Left ventricle myocardium superior (tissue), 1 donor: ENCODE measurements around the gene CTXN1. TPM values are rescaled to one million over a fixed set of nuclear protein-coding genes. Genes with fewer than 3 reads are reported as not detected.
"Not testable (repeated sequence)": the region's sequence is repeated elsewhere in the genome, so short reads cannot be mapped to it uniquely, and the experiment has no call there.

Experiments
- ATAC-seq: fragments of 200-7000 bp; cut with Tn5 transposase; one replicate; pipeline ENCODE4 v1.9.1; 2020; ENCODE audit warnings: mild to moderate bottlenecking, moderate library complexity
- DNase-seq: peaks from one replicate; pipeline ENCODE4 v3.0.0-alpha.2; 2020
- intact Hi-C: fragments of 100-400 bp; cut with micrococcal nuclease; formaldehyde crosslinking; loops from one replicate; pipeline ENCODE4 v1.11.0; 2022
- long read RNA-seq: library from polyadenylated mRNA; unstranded; transcript quantifications from one replicate; pipeline ENCODE4 v2.0.0, GENCODE V29; 2021
- total RNA-seq: library from RNA; stranded (reverse); fragmentation: NEBNext Ultra II Directional; extraction: Animal tissue kit (Norgen Biotek cat#: 25700); gene quantifications from one replicate; pipeline ENCODE4 v1.2.1, GENCODE V29; 2021
- donor health status: DM: no; HTN: yes; CAD: no; lungs with severe emphysema.

Gene CTXN1
- total RNA-seq: 0.20 TPM
- long read RNA-seq: 0 reads

DNA sequence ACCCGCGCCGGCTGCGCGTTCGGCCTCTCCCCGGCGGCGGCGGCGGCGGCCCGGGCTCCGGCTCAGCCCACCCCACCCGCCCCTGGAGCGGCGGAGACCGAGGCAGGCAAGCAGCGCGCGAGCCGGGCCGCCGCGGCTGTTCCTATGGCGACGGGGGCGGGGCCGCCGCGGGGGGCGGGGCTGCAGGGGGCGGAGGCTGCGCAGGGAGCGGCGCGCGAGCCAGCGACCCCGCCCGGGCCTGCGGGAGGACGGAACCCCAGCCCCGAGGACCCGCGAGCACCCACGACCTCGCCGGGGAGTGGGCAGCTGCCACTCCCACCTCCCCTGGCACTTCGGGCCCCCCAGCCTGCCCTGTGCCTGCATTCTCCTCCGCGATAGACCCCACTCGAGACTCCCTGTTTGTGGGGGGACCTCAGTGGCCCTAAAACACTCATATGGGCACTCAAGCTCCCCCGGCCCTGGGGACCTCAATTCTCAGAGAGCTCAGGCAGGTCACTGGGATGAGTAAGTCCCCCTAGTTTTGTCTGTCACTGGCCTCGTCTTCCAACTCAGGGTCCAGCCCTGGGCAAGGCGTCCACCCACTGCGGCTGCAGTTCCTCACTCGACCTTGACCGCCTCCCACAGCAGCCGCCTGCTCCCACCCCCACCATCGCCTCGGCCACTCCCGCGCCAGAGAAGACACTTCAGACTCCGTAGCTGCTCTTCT is at the start of gene CTXN1:
Gene CTXN1, minus strand, starts transcription at position 115 of the 706 bp plus-strand sequence. CDS start 597 bp downstream, outside the sequence.
- intact Hi-C loops: no loop called here
- ATAC-seq (peak; percentile 46), DNase-seq (peak; percentile 85)

DNA sequence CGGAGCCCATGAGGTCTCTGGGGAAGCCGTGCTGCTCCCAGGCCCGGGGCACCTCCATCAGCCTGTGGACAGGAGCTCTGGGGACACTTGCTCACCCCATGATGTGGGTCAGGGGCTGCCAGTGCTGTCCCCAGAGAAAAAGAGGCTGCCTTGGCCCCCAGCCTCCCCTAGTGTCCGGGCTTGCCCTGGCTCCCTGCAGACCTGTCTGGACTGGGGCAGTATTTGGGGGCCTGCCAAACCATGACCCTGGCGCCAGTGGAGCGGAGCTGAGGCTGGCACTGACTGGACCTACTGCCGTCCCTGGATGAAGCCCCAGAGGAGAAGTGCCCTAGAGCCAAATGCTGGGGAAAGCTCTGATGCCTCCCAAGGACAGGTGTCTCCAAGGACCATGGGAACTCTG is 49.1 kb upstream of the CTXN1 start:
- DNase-seq: peak; percentile 73
- intact Hi-C loops: no loop called here
- ATAC-seq: peak; percentile 74

DNA sequence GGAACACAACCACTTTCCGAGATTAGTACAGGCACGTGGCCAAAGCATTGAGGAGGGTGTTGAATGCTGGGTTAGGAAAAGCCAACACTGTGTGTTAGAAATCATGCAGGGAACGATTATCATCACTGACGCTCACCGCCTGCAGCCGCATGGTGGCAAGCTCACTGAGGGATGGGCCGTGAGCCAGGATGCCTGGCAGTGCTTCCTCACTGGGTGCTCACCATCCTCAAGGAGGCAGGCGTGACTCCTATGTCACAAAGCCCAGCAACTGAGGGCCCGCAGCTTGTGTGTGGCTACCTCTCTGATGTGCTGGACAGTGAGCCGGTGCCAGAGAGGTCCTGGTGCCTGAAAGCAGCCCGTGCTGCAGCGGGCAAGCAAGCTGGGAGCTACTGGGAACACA is 47.9 kb upstream of the CTXN1 start:
- intact Hi-C loops: no loop called here
- DNase-seq (peak; percentile 88), ATAC-seq (peak; percentile 90)

DNA sequence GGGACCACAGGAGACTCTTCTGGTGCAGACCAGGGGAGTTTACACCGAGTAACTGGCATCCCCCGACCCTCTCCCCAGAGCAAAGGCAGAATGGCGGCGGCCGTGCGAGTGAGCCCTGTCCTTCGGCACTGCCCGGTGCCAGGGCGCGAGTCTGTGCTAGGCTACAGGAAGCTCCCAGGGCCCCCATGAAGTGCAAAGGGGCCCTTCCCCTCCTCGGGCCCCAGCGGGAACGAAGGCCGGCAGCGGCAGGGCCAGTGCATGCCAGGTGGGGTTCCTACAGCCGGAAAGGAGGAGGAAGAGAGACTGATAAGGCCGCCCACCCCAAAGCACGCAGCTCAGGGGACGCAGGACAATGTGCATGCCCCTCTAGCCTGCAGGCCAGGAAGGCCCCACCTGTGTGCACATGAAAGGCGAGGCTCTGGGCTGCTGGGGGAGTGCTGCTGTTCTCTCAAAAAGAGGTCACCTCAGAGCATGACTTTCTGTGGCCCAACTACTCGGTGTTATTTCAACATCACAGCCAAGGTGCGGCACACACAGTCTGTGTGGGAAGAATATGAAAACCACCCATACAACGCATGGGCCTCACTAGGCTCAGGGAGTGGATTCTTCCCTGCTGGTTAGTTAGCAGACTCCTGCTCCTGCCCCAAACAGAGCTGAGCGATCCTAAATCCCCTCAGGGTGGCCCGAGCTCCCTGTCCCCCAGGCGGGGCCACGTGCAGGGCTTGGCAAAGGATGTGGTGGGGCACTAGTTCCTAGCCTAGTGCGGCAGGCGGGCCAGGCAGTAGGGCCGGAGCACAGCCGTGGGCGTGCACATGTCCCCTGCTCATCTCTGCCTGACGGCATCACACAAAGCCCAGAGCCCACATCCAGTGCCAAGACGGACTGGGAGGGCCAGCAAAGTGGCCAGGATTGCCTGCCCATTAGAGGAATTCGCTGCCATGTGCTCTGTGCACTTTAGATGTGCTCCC is 45.9 kb upstream of the CTXN1 start:
- no peak for DNase-seq
- intact Hi-C loops: no loop called here

DNA sequence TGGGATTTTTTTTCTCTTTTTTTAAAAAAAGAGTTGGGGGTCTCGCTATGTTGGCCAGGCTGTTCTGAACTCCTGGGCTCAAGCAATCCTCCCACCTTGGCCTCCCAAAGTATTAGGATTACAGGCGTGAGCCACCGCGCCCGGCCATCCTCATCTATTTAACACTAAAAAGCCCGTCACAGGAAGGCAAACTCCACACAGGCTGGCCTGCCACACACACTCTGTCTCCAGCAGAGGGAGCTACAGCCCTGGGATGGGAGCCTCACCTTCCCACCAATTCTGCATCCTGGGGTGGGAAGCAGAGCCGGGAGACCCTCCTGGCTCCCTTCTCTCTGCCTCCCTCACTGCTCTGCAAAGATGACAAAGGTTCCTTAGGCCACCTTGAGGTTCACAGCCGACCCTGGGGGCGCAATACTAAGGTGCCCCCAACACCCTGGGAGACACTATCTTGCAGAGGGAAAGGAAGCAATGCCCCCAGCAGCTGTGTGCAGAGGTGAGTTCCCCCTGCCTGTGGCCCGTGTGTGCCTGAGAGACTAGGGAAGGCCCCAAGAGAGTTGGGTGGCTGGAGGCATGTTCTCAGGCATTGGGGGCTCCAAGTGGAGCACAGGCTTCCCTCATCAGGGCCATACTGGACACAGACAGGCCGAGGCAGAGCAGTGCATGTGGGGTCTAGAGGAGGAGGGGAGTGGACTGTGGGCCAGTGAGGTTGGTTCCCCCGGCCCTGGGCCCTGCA is 44.9 kb upstream of the CTXN1 start:
- DNase-seq: no peak
- no peak for ATAC-seq
- intact Hi-C loops: no loop called here

More for the DNA sequence above, 45.9 kb upstream of the CTXN1 start:
- ATAC-seq: no peak

DNA sequence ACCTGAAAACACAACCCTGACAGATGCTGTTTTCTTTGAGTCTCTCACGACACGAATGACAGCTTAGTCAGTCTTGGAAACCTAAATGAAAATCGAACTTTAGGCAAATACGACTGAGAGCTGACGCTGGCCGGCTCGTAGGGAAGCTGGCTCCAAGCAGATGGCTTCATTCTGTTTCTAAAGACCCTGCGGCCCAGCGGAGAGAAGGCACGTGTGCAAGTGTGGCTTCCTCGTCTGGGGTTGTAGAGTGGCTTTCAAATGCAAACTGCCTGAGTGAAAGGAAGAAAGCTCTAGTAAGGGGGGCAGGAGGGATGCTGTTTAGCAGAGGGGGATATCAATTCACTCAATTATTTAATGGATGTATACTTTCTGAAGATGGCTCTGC is 43.6 kb upstream of the CTXN1 start:
- DNase-seq (no peak), ATAC-seq (no peak)
- intact Hi-C loops: no loop called here

DNA sequence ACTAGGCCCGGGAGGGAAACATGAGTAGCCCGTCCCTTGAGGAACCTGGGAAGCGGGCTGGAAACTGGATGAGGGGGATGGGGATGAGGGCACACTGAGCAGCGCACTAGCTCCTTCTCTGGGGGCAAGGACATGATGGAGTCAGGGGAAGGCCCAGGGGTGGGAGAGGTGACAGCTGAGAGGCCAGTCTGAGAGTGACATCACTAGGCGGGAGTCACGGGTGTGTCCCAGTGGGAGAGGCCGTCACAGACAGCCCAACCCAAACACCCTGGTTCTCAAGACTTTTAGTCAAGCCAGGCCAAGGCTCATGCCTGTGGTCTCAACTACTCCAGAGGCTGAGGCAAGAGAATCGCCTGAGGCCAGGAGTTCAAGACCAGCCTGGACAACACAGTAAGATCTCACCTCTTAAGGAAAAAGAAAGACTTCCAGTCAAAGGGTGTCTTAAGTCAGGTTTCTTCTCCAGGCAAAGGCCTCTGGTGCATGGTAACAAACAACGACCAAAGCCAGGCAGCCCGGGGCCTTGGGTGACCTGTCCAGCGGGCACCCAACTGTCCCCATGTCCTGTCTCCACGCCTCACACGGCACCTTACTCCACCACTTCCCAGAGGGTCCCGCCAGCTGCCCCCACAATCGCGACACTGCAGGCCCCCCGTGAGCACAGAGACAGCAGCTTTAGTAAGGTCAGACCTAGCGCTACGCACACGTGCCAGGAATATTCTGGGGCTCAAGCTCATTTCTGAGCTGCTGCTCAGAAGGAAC is 43.0 kb upstream of the CTXN1 start:
- intact Hi-C loops: no loop called here
- DNase-seq (no peak), ATAC-seq (no peak)

DNA sequence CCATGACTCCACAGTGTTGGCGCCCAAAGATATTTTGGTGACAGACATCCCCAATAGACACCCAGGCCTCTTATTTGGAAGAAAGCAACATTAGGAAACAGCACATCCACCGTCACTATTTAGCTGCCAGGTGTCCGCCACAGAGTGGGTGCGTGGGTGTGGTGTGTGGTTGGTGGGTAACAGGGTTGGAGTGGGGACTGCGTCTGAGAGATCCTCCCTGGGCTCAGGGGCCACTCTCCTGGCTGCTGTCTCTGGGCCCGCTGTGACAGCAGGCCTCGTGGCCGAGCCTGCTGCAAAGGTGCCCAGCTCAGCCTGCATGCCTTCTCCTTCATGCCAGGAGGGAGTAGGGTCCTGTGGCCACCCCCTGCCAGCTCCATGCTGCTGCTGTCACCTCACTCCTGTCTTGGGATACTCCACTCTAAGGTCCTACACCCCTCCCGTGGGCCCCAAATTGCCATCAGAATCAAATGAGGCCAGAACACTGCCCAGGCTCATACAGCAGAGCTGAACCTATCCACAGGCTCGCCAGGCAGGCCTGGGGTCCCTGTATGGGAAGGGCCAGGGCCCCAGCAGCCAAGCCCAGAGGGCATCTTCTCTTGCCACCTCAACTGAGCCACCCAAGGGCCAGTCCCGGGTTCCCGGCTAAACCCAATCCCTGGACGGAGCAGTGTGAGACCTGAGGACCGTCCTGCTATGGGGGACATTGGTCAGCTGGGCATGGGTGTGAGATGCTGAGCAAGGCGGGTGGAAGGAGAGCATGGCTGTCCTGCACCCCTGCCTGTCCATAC is 42.3 kb upstream of the CTXN1 start:
- DNase-seq (no peak), ATAC-seq (no peak)
- intact Hi-C loops: no loop called here

DNA sequence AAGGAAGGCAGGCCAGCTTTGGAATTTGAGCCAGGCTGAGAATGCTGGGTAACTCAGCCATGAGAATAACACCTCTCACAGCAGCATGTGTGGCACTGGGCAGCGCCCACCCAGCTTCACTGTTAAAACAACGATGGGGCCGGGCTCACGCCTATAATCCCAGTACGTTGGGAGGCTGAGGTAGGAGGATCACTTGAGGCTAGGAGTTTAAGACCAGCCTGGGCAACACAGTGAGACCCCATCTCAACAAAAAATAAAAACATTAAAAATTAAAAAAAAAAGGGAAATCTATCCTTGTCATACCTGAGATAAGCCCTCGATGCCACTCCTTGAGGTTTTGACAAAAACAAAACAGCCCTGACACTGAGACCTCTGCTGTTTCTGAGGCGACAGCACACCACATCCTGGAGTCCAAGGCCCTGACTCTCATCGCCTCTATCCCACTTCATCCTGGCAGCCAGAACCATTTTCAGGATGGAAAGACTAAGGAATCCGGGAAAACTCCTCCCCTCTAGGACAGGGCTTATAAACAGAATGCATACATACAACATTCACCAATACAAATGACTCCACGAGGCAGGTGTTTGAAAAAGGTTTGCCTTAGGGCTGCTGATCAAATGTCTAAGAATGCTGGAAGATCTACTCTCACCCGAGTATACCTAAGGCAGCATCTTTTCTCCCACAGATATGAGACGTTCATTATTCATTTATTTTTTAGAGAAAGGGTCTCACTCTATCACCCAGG is 40.2 kb upstream of the CTXN1 start:
- intact Hi-C loops: no loop called here
- ATAC-seq: no peak
- DNase-seq: no peak

DNA sequence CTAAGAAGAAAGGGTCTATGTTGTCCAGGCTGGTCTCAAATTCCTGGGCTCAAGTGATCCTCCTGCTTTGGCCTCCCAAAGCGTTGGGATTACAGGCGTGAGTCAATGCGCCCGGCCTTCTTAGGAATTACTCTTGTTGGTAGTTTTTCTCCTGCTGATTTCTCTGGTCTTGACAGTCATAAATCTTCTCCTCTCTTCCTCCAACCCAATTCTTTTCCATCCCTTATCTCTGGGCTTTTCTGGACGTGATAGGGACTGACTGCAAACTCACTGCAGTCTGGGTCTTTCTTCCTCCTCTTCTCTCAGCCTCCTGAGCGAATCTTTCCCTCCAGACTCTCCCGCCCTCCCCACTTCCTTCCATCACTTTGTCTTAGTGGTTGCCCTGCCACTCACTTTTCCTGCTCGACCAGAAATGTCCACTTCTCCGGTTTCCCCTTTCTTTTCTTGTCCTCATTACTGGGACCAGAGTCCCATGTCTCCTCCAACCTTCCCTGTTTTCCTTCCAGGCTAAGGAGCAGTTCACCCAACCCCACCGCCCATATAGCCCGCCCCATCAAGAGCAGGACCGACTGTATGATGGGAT is 39.4 kb upstream of the CTXN1 start:
- ATAC-seq: no peak
- intact Hi-C loops: no loop called here
- no peak for DNase-seq

DNA sequence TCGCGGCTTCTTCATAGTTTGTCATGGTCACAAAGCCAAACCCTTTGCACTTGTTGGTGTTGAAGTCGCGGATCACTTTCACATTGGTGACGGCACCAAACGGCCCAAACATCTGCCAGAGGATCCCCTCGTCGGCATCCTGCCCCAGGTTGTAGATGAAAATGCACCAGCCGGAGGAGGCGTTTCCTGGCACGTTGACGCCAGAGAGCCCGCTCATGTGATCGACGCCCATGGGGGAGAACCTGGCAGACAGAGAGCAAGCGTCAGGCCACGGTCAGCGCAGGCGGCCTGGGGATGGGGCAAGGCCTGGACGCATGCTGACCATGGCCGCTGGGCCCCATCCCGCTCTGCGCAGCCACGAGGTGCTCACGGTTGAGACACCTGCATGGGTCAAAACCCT is 37.6 kb upstream of the CTXN1 start:
- ATAC-seq: no peak
- no peak for DNase-seq
- intact Hi-C loops: no loop called here

DNA sequence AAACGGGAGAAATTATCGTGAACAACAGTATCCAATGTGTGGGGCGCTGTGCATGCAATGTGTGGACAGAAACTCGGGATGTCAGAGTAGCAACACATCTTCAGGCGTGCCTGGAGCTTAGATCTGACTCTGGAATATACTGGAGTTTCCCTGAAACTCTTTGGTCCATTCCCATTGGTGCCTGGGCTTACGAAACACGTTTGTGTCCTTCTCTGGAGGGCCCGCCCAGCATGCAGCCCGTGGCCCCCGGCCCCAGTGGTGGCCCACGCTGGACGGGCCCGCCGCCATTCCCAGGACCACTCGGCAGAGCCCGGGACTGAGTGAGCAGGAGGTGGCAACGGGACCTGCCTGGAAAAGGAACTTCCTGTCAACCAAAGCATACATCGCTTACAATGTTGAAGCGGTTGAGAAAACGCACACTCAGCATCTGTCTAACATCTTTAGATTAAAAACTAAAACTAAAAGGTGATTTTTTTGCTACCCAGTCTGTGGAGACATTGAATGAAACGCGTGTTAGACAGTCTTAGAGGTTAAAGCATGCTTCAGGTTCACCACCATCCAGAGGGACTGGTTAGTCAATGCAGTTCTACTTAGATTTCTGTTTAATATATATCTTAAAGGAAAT is 36.8 kb upstream of the CTXN1 start:
- DNase-seq (no peak), ATAC-seq (no peak)
- intact Hi-C loops: no loop called here

DNA sequence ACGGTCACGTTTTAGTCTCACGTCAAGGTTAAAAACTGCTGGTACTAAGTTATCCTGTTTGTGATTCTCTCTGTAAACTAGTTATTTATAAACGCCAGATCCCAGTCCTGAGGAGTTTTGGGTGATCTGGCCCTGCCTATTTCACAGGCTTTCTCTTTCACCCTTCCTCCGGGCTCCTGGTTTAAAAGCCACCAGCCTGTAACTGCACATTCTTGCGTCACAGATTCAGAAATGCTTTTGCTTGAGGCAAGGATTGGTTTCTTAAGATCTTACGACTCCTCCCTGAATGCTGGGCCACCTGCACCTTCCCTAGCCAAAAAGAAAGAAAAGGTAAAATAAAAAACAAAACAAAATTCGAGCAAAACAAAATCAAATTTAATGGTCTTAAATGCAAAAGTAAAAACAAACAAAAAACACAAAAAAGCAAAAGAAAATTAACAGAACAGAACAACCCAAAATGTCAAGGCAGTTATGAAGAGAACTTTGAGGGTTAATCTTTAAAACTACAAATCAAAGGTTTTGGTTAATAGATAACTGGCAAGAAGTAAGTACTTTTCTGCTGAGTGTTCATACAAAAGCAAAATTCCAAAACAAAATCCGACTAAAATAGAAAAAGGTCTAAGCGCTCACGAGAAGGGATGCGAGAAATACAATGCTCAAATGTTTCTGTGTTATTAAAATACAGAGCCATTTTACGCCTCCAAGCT is 36.1 kb upstream of the CTXN1 start:
- no peak for ATAC-seq
- intact Hi-C loops: no loop called here

DNA sequence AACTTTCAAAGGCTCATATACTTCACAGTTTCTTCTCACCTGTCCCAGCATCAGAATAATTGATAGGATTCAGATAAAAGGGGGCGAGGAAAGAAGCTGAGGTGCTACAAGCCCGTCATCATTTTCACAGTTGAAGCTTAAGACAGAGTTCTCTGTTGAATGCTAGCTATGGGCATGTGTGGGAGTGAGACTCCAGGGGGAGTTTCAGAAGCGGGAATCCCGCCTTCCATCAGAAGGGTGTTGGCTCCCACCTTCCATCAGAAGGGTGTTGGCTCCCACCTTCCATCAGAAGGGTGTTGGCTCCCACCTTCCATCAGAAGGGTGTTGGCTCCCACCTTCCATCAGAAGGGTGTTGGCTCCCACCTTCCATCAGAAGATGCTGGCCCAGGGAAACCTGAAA is 35.1 kb upstream of the CTXN1 start:
- intact Hi-C loops, DNase-seq, ATAC-seq: not testable (repeated sequence)

More for the DNA sequence above, 36.1 kb upstream of the CTXN1 start:
- no peak for DNase-seq

DNA sequence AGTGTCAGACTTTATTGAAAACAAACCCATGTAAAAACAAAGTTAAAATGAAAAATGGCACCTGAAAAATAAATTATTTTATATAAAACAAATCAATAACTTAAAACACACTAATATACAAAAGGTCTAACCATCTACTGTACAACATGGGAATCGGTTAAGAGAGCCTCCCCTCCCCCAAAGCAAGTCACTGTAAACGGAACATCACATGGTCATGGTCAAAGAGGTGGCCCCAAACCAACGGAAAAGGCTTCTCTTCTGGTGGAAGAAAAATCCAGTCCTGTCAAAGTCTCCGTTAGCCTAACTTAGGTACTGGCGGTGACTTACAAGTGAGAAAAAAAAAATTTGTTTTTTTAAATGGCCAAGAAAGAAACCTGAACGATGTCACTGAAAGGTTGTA is 33.3 kb upstream of the CTXN1 start:
- DNase-seq: no peak
- no peak for ATAC-seq
- intact Hi-C loops: no loop called here

DNA sequence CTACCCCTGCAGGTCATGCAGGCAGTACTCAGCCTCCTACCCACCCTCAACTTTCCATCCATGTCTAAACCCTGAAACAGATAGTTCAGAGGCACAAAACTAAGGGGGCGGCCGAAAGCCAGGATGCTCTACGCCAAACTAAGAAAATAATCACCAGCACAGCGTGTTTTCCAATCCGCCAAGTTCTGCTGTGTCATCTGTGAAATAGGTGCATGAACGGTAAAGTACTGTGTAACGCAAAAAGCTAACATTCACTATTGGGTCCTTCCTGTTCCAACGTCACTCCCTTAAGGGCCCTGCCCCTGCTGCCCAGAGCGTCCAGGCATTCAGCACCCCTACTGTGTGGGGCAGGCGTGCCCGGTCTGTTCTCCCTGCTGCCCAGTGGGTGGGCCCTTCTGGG is 29.8 kb upstream of the CTXN1 start:
- DNase-seq (no peak), ATAC-seq (no peak)
- intact Hi-C loops: no loop called here
